ENCODE results near the gene XCR1. TPM values are rescaled to one million over a fixed set of nuclear protein-coding genes. Genes with fewer than 3 reads are reported as not detected.
"Not testable (repeated sequence)": the region's sequence is repeated elsewhere in the genome, so short reads cannot be mapped to it uniquely, and the experiment has no call there.

XCR1 gene
- total and polyA plus RNA-seq, 2 donors = 4.2 to 5.7 TPM

DNA sequence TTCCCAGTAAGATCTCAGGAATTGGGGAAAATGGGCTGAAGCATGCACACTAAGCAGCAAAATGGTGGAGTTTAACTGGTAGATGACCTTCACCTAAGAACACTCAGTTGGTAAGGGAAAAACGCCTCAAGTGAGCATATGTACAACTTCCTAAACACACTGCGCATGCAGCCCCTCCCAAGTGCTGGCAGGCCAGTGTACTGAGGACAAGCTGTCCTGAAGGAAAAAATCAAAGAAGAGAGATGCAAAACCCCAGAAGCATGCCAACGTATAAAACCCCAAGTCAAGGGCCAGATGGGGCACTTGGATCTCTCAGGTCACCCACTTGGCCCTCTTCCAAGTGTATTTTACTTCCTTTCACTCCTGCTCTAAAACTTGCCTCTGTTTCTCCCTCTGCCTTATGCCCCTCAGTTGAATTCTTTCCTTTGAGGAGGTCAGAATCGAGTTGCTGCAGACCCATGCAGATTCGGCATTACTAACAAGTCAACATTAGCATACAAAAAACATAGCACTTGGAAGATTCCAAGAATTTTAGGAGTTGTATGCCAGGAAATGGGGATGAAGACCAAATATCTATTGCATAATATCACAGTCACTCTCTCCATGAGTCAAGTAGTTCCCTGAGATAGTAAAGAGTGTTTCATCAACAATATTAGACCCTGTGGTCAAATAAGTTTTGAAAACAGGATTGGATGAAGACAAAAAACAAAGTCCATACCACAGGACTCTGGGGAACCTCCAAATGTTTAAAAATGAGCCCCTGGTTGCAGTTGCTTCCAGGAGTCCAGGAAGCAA lies 20.8 kb downstream of the XCR1 start:
- Histone ChIP-seq H3K4me1 (ENCODE audit: control insufficient read depth in 2 of 2, insufficient read depth in 2 of 2, low read length in 2 of 2) (no peaks in the 10 kb centered on the region), H3K27me3 (ENCODE audit: control insufficient read depth in 2 of 2, insufficient read depth in 1 of 2, low read length in 1 of 2) (no peaks in the 10 kb centered on the region), H3K36me3 (ENCODE audit: control insufficient read depth in 2 of 2, insufficient read depth in 2 of 2, low read length in 1 of 2) (no peaks in the 10 kb centered on the region), H3K9me3 (ENCODE audit: control insufficient read depth in 2 of 2, insufficient read depth in 1 of 2, low read length in 1 of 2) (no peaks in the 10 kb centered on the region), H3K4me3 (ENCODE audit: low read length in 2 of 2) (no peak overlapping the region), H3K27ac (ENCODE audit: low read depth in 1 of 2, low read length in 1 of 2) (no peak overlapping the region)
- WGBS = 92% methylated on average over 5 of the region's 5 CpGs
- DNase-seq (ENCODE audit: low read depth in 6 of 9, low spot score in 9 of 9) = no peak

- not testable (repeated sequence) for H3K4me1 ChIP-seq (ENCODE audit: control insufficient read depth in 2 of 2, insufficient read depth in 2 of 2, low read length in 2 of 2); H3K9me3 ChIP-seq (ENCODE audit: control insufficient read depth in 2 of 2, insufficient read depth in 1 of 2, low read length in 1 of 2); DNase-seq (ENCODE audit: low read depth in 6 of 9, low spot score in 9 of 9); H3K27me3 ChIP-seq (ENCODE audit: control insufficient read depth in 2 of 2, insufficient read depth in 1 of 2, low read length in 1 of 2); H3K4me3 ChIP-seq (ENCODE audit: low read length in 2 of 2); H3K27ac ChIP-seq (ENCODE audit: low read depth in 1 of 2, low read length in 1 of 2); H3K36me3 ChIP-seq (ENCODE audit: control insufficient read depth in 2 of 2, insufficient read depth in 2 of 2, low read length in 1 of 2)
Measured at GRCh38 chr3:46003706-46004105, 23.6 kb downstream of the XCR1 start.

DNA sequence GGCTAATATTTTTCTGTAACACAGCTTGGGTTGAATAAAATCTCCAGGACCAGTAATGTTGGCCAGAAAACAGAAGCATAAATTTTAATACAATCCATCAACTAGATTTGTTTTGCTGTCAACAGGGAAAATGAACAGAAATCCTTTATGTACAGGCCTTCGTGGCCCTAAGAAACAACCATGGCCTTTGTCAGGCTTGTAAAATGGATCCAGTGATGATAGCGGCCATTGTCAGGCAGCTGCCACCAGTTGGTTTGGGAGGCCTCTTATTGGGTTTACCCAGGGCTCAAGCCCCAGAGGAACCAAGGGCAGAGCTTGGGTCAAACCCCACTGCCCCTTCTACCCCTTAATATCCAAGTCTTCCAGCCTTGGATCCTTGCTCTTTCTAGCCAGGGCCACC lies 26.1 kb downstream of the XCR1 start:
- H3K4me3 ChIP-seq (ENCODE audit: low read length in 2 of 2) = no peak overlapping the region
- H3K27ac ChIP-seq (ENCODE audit: low read depth in 1 of 2, low read length in 1 of 2) = no peak overlapping the region
- H3K9me3 ChIP-seq (ENCODE audit: control insufficient read depth in 2 of 2, insufficient read depth in 1 of 2, low read length in 1 of 2) = no peaks in the 10 kb centered on the region
- H3K36me3 ChIP-seq (ENCODE audit: control insufficient read depth in 2 of 2, insufficient read depth in 2 of 2, low read length in 1 of 2) = no peaks in the 10 kb centered on the region
- WGBS = 93% methylated on average over 2 of the region's 2 CpGs
- no peaks in the 10 kb centered on the region for H3K27me3 ChIP-seq (ENCODE audit: control insufficient read depth in 2 of 2, insufficient read depth in 1 of 2, low read length in 1 of 2)
- no peak for DNase-seq (ENCODE audit: low read depth in 6 of 9, low spot score in 9 of 9)
- H3K4me1 ChIP-seq (ENCODE audit: control insufficient read depth in 2 of 2, insufficient read depth in 2 of 2, low read length in 2 of 2) = peaks cover 6 to 9% of the 10 kb centered on the region in 2 donors

GRCh38 chr3:45997942-45998341 lies 29.3 kb downstream of the XCR1 start:
- WGBS = 98% methylated on average over 2 of the region's 2 CpGs
- Histone ChIP-seq H3K9me3 (ENCODE audit: control insufficient read depth in 2 of 2, insufficient read depth in 1 of 2, low read length in 1 of 2) (no peaks in the 10 kb centered on the region), H3K4me3 (ENCODE audit: low read length in 2 of 2) (no peak overlapping the region), H3K27me3 (ENCODE audit: control insufficient read depth in 2 of 2, insufficient read depth in 1 of 2, low read length in 1 of 2) (peaks cover 0 to 5% of the 10 kb centered on the region in 2 donors), H3K4me1 (ENCODE audit: control insufficient read depth in 2 of 2, insufficient read depth in 2 of 2, low read length in 2 of 2) (peaks cover 16 to 29% of the 10 kb centered on the region in 2 donors), H3K36me3 (ENCODE audit: control insufficient read depth in 2 of 2, insufficient read depth in 2 of 2, low read length in 1 of 2) (peaks cover 0 to 3% of the 10 kb centered on the region in 2 donors), H3K27ac (ENCODE audit: low read depth in 1 of 2, low read length in 1 of 2) (no peak overlapping the region)
- no peak for DNase-seq (ENCODE audit: low read depth in 6 of 9, low spot score in 9 of 9)

DNA sequence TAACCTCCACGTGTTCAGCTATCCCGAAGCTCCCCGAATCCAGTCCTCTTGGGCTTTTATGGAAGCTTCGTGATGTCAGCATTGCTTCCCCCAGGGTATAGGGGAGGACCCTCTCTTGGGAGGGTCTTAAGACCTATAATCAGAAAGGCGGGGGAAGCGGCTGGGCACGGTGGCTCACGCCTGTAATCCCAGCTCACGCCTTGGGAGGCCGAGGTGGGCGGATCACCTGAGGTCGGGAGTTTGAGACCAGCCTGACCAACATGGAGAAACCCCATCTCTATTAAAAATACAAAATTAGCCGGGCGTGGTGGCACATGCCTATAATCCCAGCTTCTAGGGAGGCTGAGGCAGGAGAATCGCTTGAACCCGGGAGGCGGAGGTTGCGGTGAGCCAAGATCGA lies 29.8 kb downstream of the XCR1 start:
- H3K4me3 ChIP-seq (ENCODE audit: low read length in 2 of 2); H3K27me3 ChIP-seq (ENCODE audit: control insufficient read depth in 2 of 2, insufficient read depth in 1 of 2, low read length in 1 of 2); DNase-seq (ENCODE audit: low read depth in 6 of 9, low spot score in 9 of 9); H3K27ac ChIP-seq (ENCODE audit: low read depth in 1 of 2, low read length in 1 of 2); H3K9me3 ChIP-seq (ENCODE audit: control insufficient read depth in 2 of 2, insufficient read depth in 1 of 2, low read length in 1 of 2); H3K36me3 ChIP-seq (ENCODE audit: control insufficient read depth in 2 of 2, insufficient read depth in 2 of 2, low read length in 1 of 2): not testable (repeated sequence)
- 97% methylated on average over 19 of the region's 19 CpGs for WGBS
- peaks cover 21 to 34% of the 10 kb centered on the region in 2 donors for H3K4me1 ChIP-seq (ENCODE audit: control insufficient read depth in 2 of 2, insufficient read depth in 2 of 2, low read length in 2 of 2)

- WGBS = 4% methylated on average over 67 of the region's 67 CpGs
- no peaks in the 10 kb centered on the region for H3K9me3 ChIP-seq (ENCODE audit: control insufficient read depth in 2 of 2, insufficient read depth in 1 of 2, low read length in 1 of 2)
- H3K4me1 ChIP-seq (ENCODE audit: control insufficient read depth in 2 of 2, insufficient read depth in 2 of 2, low read length in 2 of 2) = peaks cover 34 to 48% of the 10 kb centered on the region in 2 donors
- peak within 1 kb of the TSS; percentile 97 to 98 for H3K4me3 ChIP-seq (ENCODE audit: low read length in 2 of 2)
- peak in 7 of 9 donors; percentile 78 to 93 (median 84) for DNase-seq (ENCODE audit: low read depth in 6 of 9, low spot score in 9 of 9)
- H3K27me3 ChIP-seq (ENCODE audit: control insufficient read depth in 2 of 2, insufficient read depth in 1 of 2, low read length in 1 of 2) = peaks cover 0 to 5% of the 10 kb centered on the region in 2 donors
- peaks cover 3 to 9% of the 10 kb centered on the region in 2 donors for H3K36me3 ChIP-seq (ENCODE audit: control insufficient read depth in 2 of 2, insufficient read depth in 2 of 2, low read length in 1 of 2)
- H3K27ac ChIP-seq (ENCODE audit: low read depth in 1 of 2, low read length in 1 of 2) = peak within 1 kb of the TSS; percentile 91 to 92
Measured at GRCh38 chr3:45995236-45996192, 31.8 kb downstream of the XCR1 start, which contains the start of gene FYCO1. Gene FYCO1 (minus strand): TSS chr3:45995824. CDS start chr3:45984910, 10,914 bp downstream.

DNA sequence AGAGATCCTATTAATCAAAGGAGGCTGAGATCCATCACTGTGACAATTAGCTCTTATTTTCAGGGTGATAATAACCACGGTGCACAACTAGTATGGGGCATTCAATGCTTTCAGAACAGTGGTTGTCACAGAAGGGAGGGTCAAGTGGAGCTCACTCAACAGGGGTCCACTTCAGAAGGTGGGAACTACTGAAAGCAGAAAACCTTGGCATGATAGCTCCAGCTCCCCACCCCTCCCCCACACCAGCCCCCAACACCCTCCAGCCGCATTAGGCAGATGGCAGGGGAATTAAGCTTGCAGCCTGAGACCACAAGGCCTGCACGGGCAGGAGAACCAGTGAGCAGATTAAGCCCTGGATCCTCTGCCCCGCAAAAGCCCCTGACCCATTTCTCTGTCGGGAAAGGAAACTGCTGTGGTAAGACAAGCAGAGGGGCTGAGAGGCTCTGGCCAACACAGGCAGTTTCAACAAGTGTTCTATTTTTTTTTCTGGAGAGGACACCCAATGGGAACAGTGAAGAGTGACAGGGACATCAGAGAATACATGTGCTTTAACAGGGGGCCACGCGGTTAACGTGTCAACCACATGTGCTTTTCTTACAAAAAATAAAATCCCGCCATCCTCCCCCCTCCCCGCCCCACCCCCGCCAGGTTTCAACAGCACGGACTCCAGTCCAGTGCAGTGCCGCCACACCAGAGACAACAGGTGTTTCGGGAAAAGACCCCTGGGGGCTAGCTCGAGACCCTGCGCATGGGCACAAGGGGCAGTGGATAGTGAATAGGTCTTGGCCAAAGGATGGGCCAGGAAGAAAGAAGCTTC lies 32.7 kb downstream of the XCR1 start:
- peak in 1 of 9 donors; percentile 66 for DNase-seq (ENCODE audit: low read depth in 6 of 9, low spot score in 9 of 9)
- H3K27ac ChIP-seq (ENCODE audit: low read depth in 1 of 2, low read length in 1 of 2) = peak overlapping the region; percentile 91 to 92
- H3K9me3 ChIP-seq (ENCODE audit: control insufficient read depth in 2 of 2, insufficient read depth in 1 of 2, low read length in 1 of 2) = no peaks in the 10 kb centered on the region
- peaks cover 0 to 5% of the 10 kb centered on the region in 2 donors for H3K27me3 ChIP-seq (ENCODE audit: control insufficient read depth in 2 of 2, insufficient read depth in 1 of 2, low read length in 1 of 2)
- H3K36me3 ChIP-seq (ENCODE audit: control insufficient read depth in 2 of 2, insufficient read depth in 2 of 2, low read length in 1 of 2) = peaks cover 6 to 9% of the 10 kb centered on the region in 2 donors
- 10% methylated on average over 16 of the region's 16 CpGs for WGBS
- H3K4me1 ChIP-seq (ENCODE audit: control insufficient read depth in 2 of 2, insufficient read depth in 2 of 2, low read length in 2 of 2) = peaks cover 37 to 54% of the 10 kb centered on the region in 2 donors
- peak overlapping the region; percentile 97 to 98 for H3K4me3 ChIP-seq (ENCODE audit: low read length in 2 of 2)

GRCh38 chr3:45993421-45994027 lies 33.8 kb downstream of the XCR1 start:
- peaks cover 13 to 15% of the 10 kb centered on the region in 2 donors for H3K36me3 ChIP-seq (ENCODE audit: control insufficient read depth in 2 of 2, insufficient read depth in 2 of 2, low read length in 1 of 2)
- 50% methylated on average over 3 of the region's 3 CpGs for whole genome bisulfite sequencing
- H3K4me3 ChIP-seq (ENCODE audit: low read length in 2 of 2) = peak overlapping the region; percentile 6 to 8
- DNase-seq (ENCODE audit: low read depth in 6 of 9, low spot score in 9 of 9) = peak in 1 of 9 donors; percentile 73
- H3K4me1 ChIP-seq (ENCODE audit: control insufficient read depth in 2 of 2, insufficient read depth in 2 of 2, low read length in 2 of 2) = peaks cover 35 to 60% of the 10 kb centered on the region in 2 donors
- peaks cover 0 to 5% of the 10 kb centered on the region in 2 donors for H3K27me3 ChIP-seq (ENCODE audit: control insufficient read depth in 2 of 2, insufficient read depth in 1 of 2, low read length in 1 of 2)
- no peaks in the 10 kb centered on the region for H3K9me3 ChIP-seq (ENCODE audit: control insufficient read depth in 2 of 2, insufficient read depth in 1 of 2, low read length in 1 of 2)
- peak overlapping the region in 1 of 2 donors; percentile 81 for H3K27ac ChIP-seq (ENCODE audit: low read depth in 1 of 2, low read length in 1 of 2)
